Vagina (tissue), 2 donors: ENCODE data around the gene NFIX. TPM values are rescaled to one million over a fixed set of nuclear protein-coding genes. Genes with fewer than 3 reads are reported as not detected.
A peak's percentile ranks its signal among the peaks of the same experiment; 100 is the strongest.

ENCODE experiments used
- DNase-seq, 2 donors: peaks; one replicate each; pipeline ENCODE4 v3.0.0-alpha.2; 2017; ENCODE audit errors: extremely low spot score in 2 of 2
- H3K27ac ChIP-seq: fragments of 200-600 bp; sonication (generic); one replicate; pipeline ENCODE4 v1.5.1; 2019
- H3K27me3 ChIP-seq: fragments of 200-600 bp; sonication (generic); one replicate; pipeline ENCODE4 v1.5.1; 2019
- H3K36me3 ChIP-seq, 2 donors: fragments of 200-600 bp; sonication (generic); one replicate each; pipeline ENCODE4 v1.5.1; 2017 to 2019
- H3K4me1 ChIP-seq: fragments of 200-600 bp; sonication (generic); one replicate; pipeline ENCODE4 v1.5.1; 2019
- H3K4me3 ChIP-seq, 2 donors: fragments of 200-600 bp; sonication (generic); 1 replicate in 1 of 2; 2 replicates in 1 of 2; pipeline ENCODE4 v1.5.1; 2016 to 2019
- H3K9me3 ChIP-seq: fragments of 200-600 bp; sonication (generic); one replicate; pipeline ENCODE4 v1.5.1; 2019
- POLR2A ChIP-seq, 2 donors: fragments of 450-650 bp; IDR thresholded peaks; one replicate each; pipeline ENCODE4 v1.6.1; 2017; ENCODE audit warnings: antibody characterized with exemption in 2 of 2, mild to moderate bottlenecking in 2 of 2, moderate library complexity in 2 of 2
- POLR2AphosphoS5 ChIP-seq, 2 donors: sonication (generic); formaldehyde crosslinking; IDR thresholded peaks; one replicate each; pipeline ENCODE4 v1.9.0; 2017; ENCODE audit warnings: antibody characterized with exemption in 2 of 2, mild to moderate bottlenecking in 2 of 2, low read depth in 1 of 2; ENCODE audit not compliant: insufficient read depth in 1 of 2
- intact Hi-C: fragments of 100-400 bp; cut with DNase I; formaldehyde crosslinking; loops from one replicate; pipeline ENCODE4 v1.15.1; 2023
- total RNA-seq: library from RNA; depleted of rRNA; stranded (reverse); fragments of >200 nt; gene quantifications from one replicate; pipeline ENCODE4 v1.2.3, GENCODE V29; 2016
- TF ChIP-seq, protein P1 (sequence below), 3 experiments: fragments of 450-650 bp in 2 of 3; fragments of 200-600 bp in 1 of 3; sonication (generic) in 1 of 3; IDR thresholded peaks; one replicate each; pipeline ENCODE4 v1.5.1; 2017 to 2019; ENCODE audit warnings: antibody characterized with exemption in 3 of 3, mild to moderate bottlenecking in 2 of 3, moderate library complexity in 2 of 3

Gene NFIX
- total RNA-seq, 1 donor from 2014 or later: 81.8 TPM

DNA sequence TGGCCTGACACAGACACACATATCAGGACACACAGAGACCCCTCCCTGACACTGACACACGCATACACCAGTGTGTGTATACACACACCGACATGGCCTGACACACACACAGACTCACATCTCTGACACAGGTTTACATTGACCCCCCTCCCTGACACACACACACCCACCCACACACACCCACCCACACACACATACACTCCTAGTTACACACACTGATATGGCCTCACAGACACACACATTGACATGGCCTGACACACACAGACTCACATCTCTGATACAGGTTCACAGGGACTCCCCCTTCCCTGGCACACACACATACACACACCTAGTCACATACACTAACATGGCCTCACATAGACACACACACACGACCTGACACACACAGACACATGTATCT, 4.4 kb upstream of the NFIX start:
- TF ChIP-seq POLR2AphosphoS5 (IDR thresholded peaks at IDR 0.05; ENCODE audit: insufficient read depth in 1 of 2, low read depth in 1 of 2) (no peak), POLR2A (IDR thresholded peaks at IDR 0.05) (no peak)
- TF ChIP-seq, protein P1, sequence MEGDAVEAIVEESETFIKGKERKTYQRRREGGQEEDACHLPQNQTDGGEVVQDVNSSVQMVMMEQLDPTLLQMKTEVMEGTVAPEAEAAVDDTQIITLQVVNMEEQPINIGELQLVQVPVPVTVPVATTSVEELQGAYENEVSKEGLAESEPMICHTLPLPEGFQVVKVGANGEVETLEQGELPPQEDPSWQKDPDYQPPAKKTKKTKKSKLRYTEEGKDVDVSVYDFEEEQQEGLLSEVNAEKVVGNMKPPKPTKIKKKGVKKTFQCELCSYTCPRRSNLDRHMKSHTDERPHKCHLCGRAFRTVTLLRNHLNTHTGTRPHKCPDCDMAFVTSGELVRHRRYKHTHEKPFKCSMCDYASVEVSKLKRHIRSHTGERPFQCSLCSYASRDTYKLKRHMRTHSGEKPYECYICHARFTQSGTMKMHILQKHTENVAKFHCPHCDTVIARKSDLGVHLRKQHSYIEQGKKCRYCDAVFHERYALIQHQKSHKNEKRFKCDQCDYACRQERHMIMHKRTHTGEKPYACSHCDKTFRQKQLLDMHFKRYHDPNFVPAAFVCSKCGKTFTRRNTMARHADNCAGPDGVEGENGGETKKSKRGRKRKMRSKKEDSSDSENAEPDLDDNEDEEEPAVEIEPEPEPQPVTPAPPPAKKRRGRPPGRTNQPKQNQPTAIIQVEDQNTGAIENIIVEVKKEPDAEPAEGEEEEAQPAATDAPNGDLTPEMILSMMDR (IDR thresholded peaks at IDR 0.05): no peak
- Histone ChIP-seq H3K9me3 (no peaks in the 10 kb centered on the region), H3K27me3 (no peaks in the 10 kb centered on the region), H3K27ac (no peak overlapping the region), H3K36me3 (no peaks in the 10 kb centered on the region), H3K4me3 (no peak overlapping the region), H3K4me1 (no peaks in the 10 kb centered on the region)
- DNase-seq: no peak
- intact Hi-C loops: no loop called here

DNA sequence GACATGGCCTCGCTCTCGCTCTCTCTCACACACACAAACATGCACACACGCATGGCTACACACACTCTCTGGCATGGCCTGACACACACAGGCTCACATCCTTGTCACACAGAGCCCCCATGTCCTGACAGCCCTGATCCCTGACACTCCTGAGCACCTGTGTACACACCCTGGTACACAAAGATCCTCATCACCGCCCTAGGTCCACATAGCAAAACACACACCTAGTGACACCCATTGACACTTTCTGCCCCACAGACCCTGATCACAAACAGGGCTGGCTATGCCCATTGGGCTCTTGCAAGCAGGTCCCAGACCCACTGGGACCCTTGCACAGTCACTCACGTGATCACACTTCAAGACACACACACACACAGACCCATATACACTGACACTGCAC, 4.0 kb upstream of the NFIX start:
- Histone ChIP-seq H3K4me1 (no peaks in the 10 kb centered on the region), H3K36me3 (no peaks in the 10 kb centered on the region), H3K9me3 (no peaks in the 10 kb centered on the region), H3K27me3 (no peaks in the 10 kb centered on the region), H3K4me3 (no peak overlapping the region), H3K27ac (no peak overlapping the region)
- TF ChIP-seq, protein P1 (IDR thresholded peaks at IDR 0.05): no peak
- DNase-seq: no peak
- intact Hi-C loops: no loop called here

DNA sequence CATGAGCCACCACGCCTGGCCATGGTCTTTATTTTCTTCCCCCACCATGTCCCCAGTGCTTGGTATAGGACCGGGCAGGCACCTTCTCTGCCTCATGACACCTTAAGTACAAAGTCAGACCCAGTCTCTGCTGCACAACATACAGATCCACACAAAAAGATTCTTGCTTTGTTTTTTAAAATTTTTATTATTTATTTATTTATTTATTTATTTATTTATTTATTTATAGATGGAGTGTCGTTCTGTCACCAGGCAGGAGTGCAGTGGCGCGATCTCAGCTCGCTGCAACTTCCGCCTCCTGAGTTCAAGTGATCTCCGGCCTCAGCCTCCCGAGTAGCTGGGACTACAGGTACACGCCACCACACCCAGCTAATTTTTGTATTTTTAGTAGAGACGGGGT, 2.5 kb upstream of the NFIX start:
- H3K36me3 ChIP-seq: no peaks in the 10 kb centered on the region
- intact Hi-C loops: no loop called here

DNA sequence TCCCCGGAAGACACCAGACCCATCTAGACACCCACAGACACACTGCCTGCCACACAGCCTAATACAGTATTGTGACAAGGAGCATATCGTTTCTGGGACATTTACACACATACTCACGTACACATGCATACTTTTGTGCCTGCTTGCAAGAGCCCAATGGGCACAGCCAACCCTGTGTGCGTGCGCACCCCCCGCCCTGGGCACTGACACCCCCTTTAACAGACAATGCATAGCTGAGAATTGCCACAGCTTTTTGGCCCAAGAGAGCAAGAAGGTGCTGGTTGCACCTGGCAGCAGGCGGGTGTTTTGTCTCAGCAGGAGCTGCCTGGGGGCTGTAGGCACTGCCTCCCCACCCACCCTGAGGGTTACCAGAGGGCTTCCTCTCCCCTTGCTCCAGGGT, 1.7 kb upstream of the NFIX start:
- no peaks in the 10 kb centered on the region for H3K9me3 ChIP-seq
- H3K4me3 ChIP-seq: no peak overlapping the region
- H3K27ac ChIP-seq: no peak overlapping the region
- H3K36me3 ChIP-seq: no peaks in the 10 kb centered on the region
- intact Hi-C loops: no loop called here
- no peak for DNase-seq
- peaks cover 20% of the 10 kb centered on the region for H3K4me1 ChIP-seq
- no peaks in the 10 kb centered on the region for H3K27me3 ChIP-seq
- TF ChIP-seq POLR2A (IDR thresholded peaks at IDR 0.05) (no peak), POLR2AphosphoS5 (IDR thresholded peaks at IDR 0.05; ENCODE audit: insufficient read depth in 1 of 2, low read depth in 1 of 2) (no peak)
- TF ChIP-seq, protein P1 (IDR thresholded peaks at IDR 0.05): no peak

More for the DNA sequence above, 2.5 kb upstream of the NFIX start:
- no peaks in the 10 kb centered on the region for H3K9me3 ChIP-seq
- TF ChIP-seq POLR2AphosphoS5 (IDR thresholded peaks at IDR 0.05; ENCODE audit: insufficient read depth in 1 of 2, low read depth in 1 of 2): no peak
- TF ChIP-seq POLR2A (IDR thresholded peaks at IDR 0.05): no peak
- TF ChIP-seq, protein P1 (IDR thresholded peaks at IDR 0.05): no peak
- H3K27ac ChIP-seq: no peak overlapping the region
- H3K27me3 ChIP-seq: no peaks in the 10 kb centered on the region
- no peak overlapping the region for H3K4me3 ChIP-seq
- no peak for DNase-seq
- peaks cover 11% of the 10 kb centered on the region for H3K4me1 ChIP-seq

DNA sequence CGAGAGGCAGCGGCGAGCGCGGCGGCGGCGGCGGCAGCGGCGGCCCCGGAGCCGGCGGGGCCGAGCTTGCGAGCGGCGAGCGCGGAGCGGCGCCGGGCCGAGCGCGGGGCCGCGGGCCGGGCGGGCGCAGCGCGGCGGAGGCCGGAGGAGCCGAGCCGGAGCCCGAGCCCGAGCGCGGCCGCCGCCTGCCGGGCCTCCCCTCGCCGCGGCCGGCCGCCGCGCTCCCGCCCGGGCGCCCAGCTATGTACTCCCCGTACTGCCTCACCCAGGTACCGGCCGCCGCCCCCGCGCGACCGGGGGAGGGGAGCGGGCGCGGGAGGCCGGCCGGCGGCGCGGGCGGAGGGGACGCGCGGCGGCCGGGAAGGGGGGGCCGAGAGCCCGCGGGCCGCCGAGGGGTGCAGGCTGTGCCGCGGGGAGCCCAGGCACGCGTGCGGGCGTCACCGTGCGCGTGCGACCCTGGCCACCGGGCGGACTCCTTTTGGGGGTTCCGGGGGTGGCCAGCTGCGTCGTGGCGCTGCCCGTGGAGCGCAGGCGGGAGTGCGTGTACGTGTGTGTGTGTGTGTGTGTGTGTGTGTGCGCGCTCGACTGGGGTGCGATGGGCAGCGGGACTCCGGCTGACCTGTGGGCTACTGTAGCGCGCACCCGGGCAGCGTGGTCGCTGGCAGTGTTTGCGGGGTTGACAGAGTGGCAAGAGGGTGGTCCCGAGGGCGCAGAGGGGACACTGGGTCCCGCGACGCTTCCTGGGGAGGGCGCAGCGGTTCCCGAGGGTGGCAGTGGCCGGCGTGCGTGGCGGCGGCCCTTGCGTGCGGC, 526 bp downstream of the NFIX start:
- Histone ChIP-seq H3K27me3 (no peaks in the 10 kb centered on the region), H3K27ac (peak overlapping the region; percentile 99), H3K36me3 (peaks cover 0 to 6% of the 10 kb centered on the region in 2 donors), H3K4me3 (peak overlapping the region; percentile 87 to 90), H3K9me3 (no peaks in the 10 kb centered on the region), H3K4me1 (peaks cover 41% of the 10 kb centered on the region)
- DNase-seq: no peak
- intact Hi-C loops: loop anchor here (5.0 kb wide), 2 partner anchors 62 to 86 kb away; no protein-coding TSS in a partner anchor
- TF ChIP-seq POLR2A (IDR thresholded peaks at IDR 0.05): no peak
- no peak for TF ChIP-seq POLR2AphosphoS5 (IDR thresholded peaks at IDR 0.05; ENCODE audit: insufficient read depth in 1 of 2, low read depth in 1 of 2)
- TF ChIP-seq, protein P1 (IDR thresholded peaks at IDR 0.05): no peak
